Mononuclear cell (primary cell): ENCODE results near the gene ARFGAP1. TPM values are rescaled to one million over a fixed set of nuclear protein-coding genes. Genes with fewer than 3 reads are reported as not detected.

Experiments used
- H3K27me3 ChIP-seq: 2 replicates; pipeline ENCODE4 v1.6.0; 2011; ENCODE audit warnings: low read length, control low read depth; ENCODE audit not compliant: insufficient read depth
- H3K4me1 ChIP-seq: 2 replicates; pipeline ENCODE4 v1.5.1; 2011; ENCODE audit warnings: mild to moderate bottlenecking, low read length, control low read depth; ENCODE audit not compliant: insufficient read depth
- H3K4me3 ChIP-seq: 2 replicates; pipeline ENCODE4 v1.5.1; 2011; ENCODE audit warnings: mild to moderate bottlenecking, low read length, moderate library complexity
- H3K9me3 ChIP-seq: 2 replicates; pipeline ENCODE4 v1.5.1; 2011; ENCODE audit warnings: low read depth, mild to moderate bottlenecking, control low read depth, low read length
- total RNA-seq: library from RNA; depleted of rRNA; stranded (reverse); fragments of >200 nt; gene quantifications from one replicate; pipeline ENCODE4 v1.2.3, GENCODE V29; 2012

ARFGAP1 gene
- total RNA-seq, 1 donor: 36.4 TPM

- H3K4me3 ChIP-seq: no peak overlapping the region
- H3K4me1 ChIP-seq: no peaks in the 10 kb centered on the region
- no peaks in the 10 kb centered on the region for H3K9me3 ChIP-seq
- H3K27me3 ChIP-seq: no peaks in the 10 kb centered on the region
Observed at GRCh38 chr20:63286781-63287696, 14.4 kb downstream of the ARFGAP1 start.

GRCh38 chr20:63287697-63288580, 15.3 kb downstream of the ARFGAP1 start:
- Histone ChIP-seq H3K9me3 (no peaks in the 10 kb centered on the region), H3K4me3 (no peak overlapping the region), H3K4me1 (no peaks in the 10 kb centered on the region), H3K27me3 (no peaks in the 10 kb centered on the region)

GRCh38 chr20:63288581-63289251, 16.1 kb downstream of the ARFGAP1 start:
- Histone ChIP-seq H3K9me3 (no peaks in the 10 kb centered on the region), H3K4me3 (no peak overlapping the region), H3K27me3 (no peaks in the 10 kb centered on the region), H3K4me1 (no peaks in the 10 kb centered on the region)

- Histone ChIP-seq H3K4me3 (no peak overlapping the region), H3K27me3 (no peaks in the 10 kb centered on the region), H3K4me1 (no peaks in the 10 kb centered on the region), H3K9me3 (no peaks in the 10 kb centered on the region)
Observed at GRCh38 chr20:63289311-63290135, 16.9 kb downstream of the ARFGAP1 start.

GRCh38 chr20:63290136-63290676, 17.6 kb downstream of the ARFGAP1 start:
- H3K9me3 ChIP-seq: no peaks in the 10 kb centered on the region
- no peaks in the 10 kb centered on the region for H3K4me1 ChIP-seq
- no peak overlapping the region for H3K4me3 ChIP-seq
- no peaks in the 10 kb centered on the region for H3K27me3 ChIP-seq

GRCh38 chr20:63290677-63291472, 18.3 kb downstream of the ARFGAP1 start:
- Histone ChIP-seq H3K4me3 (no peak overlapping the region), H3K27me3 (no peaks in the 10 kb centered on the region), H3K9me3 (no peaks in the 10 kb centered on the region)

GRCh38 chr20:63291811-63292210, 19.2 kb downstream of the ARFGAP1 start:
- Histone ChIP-seq H3K9me3 (no peaks in the 10 kb centered on the region), H3K4me1 (no peaks in the 10 kb centered on the region), H3K27me3 (no peaks in the 10 kb centered on the region), H3K4me3 (no peak overlapping the region)

More at GRCh38 chr20:63290677-63291472, 18.3 kb downstream of the ARFGAP1 start:
- no peaks in the 10 kb centered on the region for H3K4me1 ChIP-seq

GRCh38 chr20:63292292-63292701, 19.7 kb downstream of the ARFGAP1 start:
- no peaks in the 10 kb centered on the region for H3K27me3 ChIP-seq
- no peaks in the 10 kb centered on the region for H3K9me3 ChIP-seq
- H3K4me3 ChIP-seq: no peak overlapping the region
- no peaks in the 10 kb centered on the region for H3K4me1 ChIP-seq

- no peaks in the 10 kb centered on the region for H3K27me3 ChIP-seq
- H3K9me3 ChIP-seq: no peaks in the 10 kb centered on the region
- no peaks in the 10 kb centered on the region for H3K4me1 ChIP-seq
- H3K4me3 ChIP-seq: no peak within 1 kb of the TSS
Observed at GRCh38 chr20:63292904-63293303, 20.3 kb downstream of the ARFGAP1 start, which contains the start of gene COL20A1. Gene COL20A1 (plus strand): TSS chr20:63293186. CDS start chr20:63295108, 1,922 bp downstream.

GRCh38 chr20:63293456-63293855, 20.8 kb downstream of the ARFGAP1 start:
- Histone ChIP-seq H3K9me3 (no peaks in the 10 kb centered on the region), H3K4me3 (no peak overlapping the region), H3K4me1 (no peaks in the 10 kb centered on the region), H3K27me3 (no peaks in the 10 kb centered on the region)

GRCh38 chr20:63293871-63294535, 21.4 kb downstream of the ARFGAP1 start:
- H3K27me3 ChIP-seq: no peaks in the 10 kb centered on the region
- H3K9me3 ChIP-seq: no peaks in the 10 kb centered on the region
- no peaks in the 10 kb centered on the region for H3K4me1 ChIP-seq

GRCh38 chr20:63294536-63294900, 21.9 kb downstream of the ARFGAP1 start:
- H3K27me3 ChIP-seq: no peaks in the 10 kb centered on the region
- H3K9me3 ChIP-seq: no peaks in the 10 kb centered on the region
- H3K4me3 ChIP-seq: no peak overlapping the region
- H3K4me1 ChIP-seq: no peaks in the 10 kb centered on the region

More at GRCh38 chr20:63293871-63294535, 21.4 kb downstream of the ARFGAP1 start:
- H3K4me3 ChIP-seq: no peak overlapping the region

- Histone ChIP-seq H3K4me3 (no peak overlapping the region), H3K9me3 (no peaks in the 10 kb centered on the region), H3K27me3 (no peaks in the 10 kb centered on the region), H3K4me1 (no peaks in the 10 kb centered on the region)
Observed at GRCh38 chr20:63295018-63295417, 22.4 kb downstream of the ARFGAP1 start.
